HL-60 (cell line): ENCODE results near the gene PTPRM.

Experiments
- DNase-seq, 2 experiments: peaks; one replicate each; pipeline ENCODE4 v3.0.0-alpha.2; 2010 to 2020; ENCODE audit warnings: low read depth in 1 of 2, low spot score in 1 of 2
- H3K27ac ChIP-seq: fragments of 250-450 bp; sonication (Bioruptor Pico); replicated peaks from 2 replicates; pipeline ENCODE4 v1.5.1; 2020; ENCODE audit warnings: mild to moderate bottlenecking, moderate library complexity
- H3K27me3 ChIP-seq: fragments of 250-450 bp; sonication (Bioruptor Pico); 2 replicates; pipeline ENCODE4 v1.5.1; 2021; ENCODE audit warnings: mild to moderate bottlenecking, moderate library complexity; ENCODE audit not compliant: insufficient read depth, poor library complexity, severe bottlenecking
- H3K4me3 ChIP-seq: replicated peaks from 2 replicates; pipeline ENCODE4 v1.5.1; 2011; ENCODE audit warnings: mild to moderate bottlenecking, control low read depth, low read length; ENCODE audit not compliant: insufficient read depth
- GABPA ChIP-seq: IDR thresholded peaks from 2 replicates; pipeline ENCODE4 v1.6.1; 2012; ENCODE audit warnings: low read depth
- POLR2AphosphoS5 ChIP-seq: IDR thresholded peaks from 2 replicates; pipeline ENCODE4 v1.6.1; 2012; ENCODE audit warnings: low read depth
- SPI1 ChIP-seq: IDR thresholded peaks from 2 replicates; pipeline ENCODE4 v1.6.1; 2012; ENCODE audit warnings: low read depth, mild to moderate bottlenecking, borderline replicate concordance
- TF ChIP-seq, protein P1 (sequence below): IDR thresholded peaks from 2 replicates; pipeline ENCODE4 v1.6.1; 2012; ENCODE audit warnings: low read depth; ENCODE audit not compliant: insufficient replicate concordance
- TF ChIP-seq, protein P2 (sequence below): IDR thresholded peaks from one replicate; pipeline ENCODE4 v1.5.1; 2011; ENCODE audit warnings: low read length, control low read depth, inconsistent platforms; ENCODE audit not compliant: insufficient read depth

PTPRM gene

DNA sequence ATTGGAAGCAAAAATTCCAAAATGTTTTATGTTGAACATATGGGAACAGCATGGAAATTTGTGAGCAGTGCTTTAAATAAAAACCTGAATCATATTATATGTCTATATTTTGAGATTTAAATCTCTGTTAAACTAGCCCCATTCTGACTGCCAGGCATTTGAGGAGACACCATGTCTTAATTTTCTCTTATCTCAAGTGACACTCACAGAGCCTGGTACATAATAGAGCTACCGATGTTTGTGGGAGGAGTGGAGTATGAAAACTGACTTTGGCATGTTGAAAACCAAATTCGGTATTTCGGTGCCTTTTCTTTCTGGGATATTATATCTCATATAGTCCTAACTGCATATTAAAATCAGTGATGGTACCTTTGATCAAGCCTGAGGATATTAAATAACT is 124.1 kb downstream of the PTPRM start:
- Histone ChIP-seq H3K27me3 (no peaks in the 10 kb centered on the region), H3K27ac (no peak overlapping the region), H3K4me3 (no peak overlapping the region)
- no peak for TF ChIP-seq POLR2AphosphoS5
- TF ChIP-seq, protein P1, sequence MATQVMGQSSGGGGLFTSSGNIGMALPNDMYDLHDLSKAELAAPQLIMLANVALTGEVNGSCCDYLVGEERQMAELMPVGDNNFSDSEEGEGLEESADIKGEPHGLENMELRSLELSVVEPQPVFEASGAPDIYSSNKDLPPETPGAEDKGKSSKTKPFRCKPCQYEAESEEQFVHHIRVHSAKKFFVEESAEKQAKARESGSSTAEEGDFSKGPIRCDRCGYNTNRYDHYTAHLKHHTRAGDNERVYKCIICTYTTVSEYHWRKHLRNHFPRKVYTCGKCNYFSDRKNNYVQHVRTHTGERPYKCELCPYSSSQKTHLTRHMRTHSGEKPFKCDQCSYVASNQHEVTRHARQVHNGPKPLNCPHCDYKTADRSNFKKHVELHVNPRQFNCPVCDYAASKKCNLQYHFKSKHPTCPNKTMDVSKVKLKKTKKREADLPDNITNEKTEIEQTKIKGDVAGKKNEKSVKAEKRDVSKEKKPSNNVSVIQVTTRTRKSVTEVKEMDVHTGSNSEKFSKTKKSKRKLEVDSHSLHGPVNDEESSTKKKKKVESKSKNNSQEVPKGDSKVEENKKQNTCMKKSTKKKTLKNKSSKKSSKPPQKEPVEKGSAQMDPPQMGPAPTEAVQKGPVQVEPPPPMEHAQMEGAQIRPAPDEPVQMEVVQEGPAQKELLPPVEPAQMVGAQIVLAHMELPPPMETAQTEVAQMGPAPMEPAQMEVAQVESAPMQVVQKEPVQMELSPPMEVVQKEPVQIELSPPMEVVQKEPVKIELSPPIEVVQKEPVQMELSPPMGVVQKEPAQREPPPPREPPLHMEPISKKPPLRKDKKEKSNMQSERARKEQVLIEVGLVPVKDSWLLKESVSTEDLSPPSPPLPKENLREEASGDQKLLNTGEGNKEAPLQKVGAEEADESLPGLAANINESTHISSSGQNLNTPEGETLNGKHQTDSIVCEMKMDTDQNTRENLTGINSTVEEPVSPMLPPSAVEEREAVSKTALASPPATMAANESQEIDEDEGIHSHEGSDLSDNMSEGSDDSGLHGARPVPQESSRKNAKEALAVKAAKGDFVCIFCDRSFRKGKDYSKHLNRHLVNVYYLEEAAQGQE = no peak
- no peak for DNase-seq

DNA sequence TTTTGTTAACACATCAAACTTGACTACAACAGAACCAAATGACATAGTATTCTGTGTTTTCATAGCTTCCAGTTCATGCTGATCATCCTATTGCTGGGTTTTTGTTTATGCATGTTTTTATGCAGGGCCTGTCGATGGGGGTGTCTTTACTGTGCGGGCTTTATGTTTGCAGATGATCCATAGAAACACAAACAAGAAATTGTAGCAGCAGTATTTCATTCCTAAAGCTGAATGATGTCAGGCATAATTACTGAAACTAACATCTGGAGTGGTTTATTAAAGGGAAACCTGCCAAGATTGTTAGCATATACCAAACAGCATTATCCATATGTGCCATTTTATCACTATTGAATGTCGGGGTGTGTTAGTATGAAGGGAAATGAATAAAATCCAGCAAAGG is 129.7 kb downstream of the PTPRM start:
- Histone ChIP-seq H3K4me3 (no peak overlapping the region), H3K27me3 (no peaks in the 10 kb centered on the region), H3K27ac (no peak overlapping the region)
- DNase-seq = no peak
- TF ChIP-seq, protein P1 = no peak
- TF ChIP-seq POLR2AphosphoS5 (no peak), GABPA (no peak), SPI1 (no peak)
- TF ChIP-seq, protein P2, sequence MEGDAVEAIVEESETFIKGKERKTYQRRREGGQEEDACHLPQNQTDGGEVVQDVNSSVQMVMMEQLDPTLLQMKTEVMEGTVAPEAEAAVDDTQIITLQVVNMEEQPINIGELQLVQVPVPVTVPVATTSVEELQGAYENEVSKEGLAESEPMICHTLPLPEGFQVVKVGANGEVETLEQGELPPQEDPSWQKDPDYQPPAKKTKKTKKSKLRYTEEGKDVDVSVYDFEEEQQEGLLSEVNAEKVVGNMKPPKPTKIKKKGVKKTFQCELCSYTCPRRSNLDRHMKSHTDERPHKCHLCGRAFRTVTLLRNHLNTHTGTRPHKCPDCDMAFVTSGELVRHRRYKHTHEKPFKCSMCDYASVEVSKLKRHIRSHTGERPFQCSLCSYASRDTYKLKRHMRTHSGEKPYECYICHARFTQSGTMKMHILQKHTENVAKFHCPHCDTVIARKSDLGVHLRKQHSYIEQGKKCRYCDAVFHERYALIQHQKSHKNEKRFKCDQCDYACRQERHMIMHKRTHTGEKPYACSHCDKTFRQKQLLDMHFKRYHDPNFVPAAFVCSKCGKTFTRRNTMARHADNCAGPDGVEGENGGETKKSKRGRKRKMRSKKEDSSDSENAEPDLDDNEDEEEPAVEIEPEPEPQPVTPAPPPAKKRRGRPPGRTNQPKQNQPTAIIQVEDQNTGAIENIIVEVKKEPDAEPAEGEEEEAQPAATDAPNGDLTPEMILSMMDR = no peak

DNA sequence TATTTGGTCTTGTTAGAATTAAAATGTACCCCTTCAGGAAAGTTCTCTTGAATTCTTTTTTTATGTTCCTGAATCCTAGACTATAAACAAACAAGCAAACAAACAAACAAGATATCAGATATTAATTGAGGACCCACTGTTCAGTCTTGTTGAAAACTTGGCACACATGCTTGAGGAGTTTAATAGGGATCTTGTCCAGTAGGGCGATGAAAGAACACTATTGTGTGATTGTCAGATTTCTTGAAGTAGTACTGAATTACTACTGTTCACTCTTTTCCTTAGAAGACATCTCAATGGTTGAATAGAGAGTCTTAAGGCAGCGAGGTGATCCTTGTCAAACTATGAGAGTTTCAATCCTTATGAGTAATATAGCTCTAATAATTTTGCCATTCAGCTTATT is 130.2 kb downstream of the PTPRM start:
- H3K27ac ChIP-seq = no peak overlapping the region
- TF ChIP-seq POLR2AphosphoS5 (no peak), GABPA (no peak), SPI1 (no peak)
- TF ChIP-seq, protein P1 = no peak
- TF ChIP-seq, protein P2 = no peak
- no peak for DNase-seq
- no peaks in the 10 kb centered on the region for H3K27me3 ChIP-seq
- H3K4me3 ChIP-seq = no peak overlapping the region

DNA sequence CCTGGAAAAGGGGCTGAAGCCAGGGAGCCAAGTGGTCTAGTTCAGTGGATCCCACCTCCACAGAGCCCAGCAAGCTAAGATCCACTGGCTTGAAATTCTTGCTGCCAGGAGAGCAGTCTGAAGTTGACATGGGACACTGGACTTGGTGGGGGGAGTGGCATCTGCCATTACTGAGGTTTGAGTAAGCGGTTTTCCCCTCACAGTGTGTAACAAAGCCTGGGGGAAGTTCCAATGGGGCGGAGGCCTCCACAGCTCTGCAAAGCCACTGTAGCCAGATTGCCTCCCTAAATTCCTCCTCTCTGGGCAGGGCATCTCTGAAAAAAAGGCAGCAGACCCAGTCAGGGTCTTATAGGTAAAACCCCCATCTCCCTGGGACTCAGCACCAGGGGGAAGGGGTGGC is 144.4 kb downstream of the PTPRM start:
- TF ChIP-seq, protein P2 = no peak
- no peak for TF ChIP-seq POLR2AphosphoS5
- TF ChIP-seq SPI1 = no peak
- TF ChIP-seq, protein P1 = no peak
- Histone ChIP-seq H3K27ac (no peak overlapping the region), H3K27me3 (no peaks in the 10 kb centered on the region), H3K4me3 (no peak overlapping the region)
- DNase-seq = no peak
